WTC11 (cell line): ENCODE data around the gene SPP1. TPM values are rescaled to one million over a fixed set of nuclear protein-coding genes. Genes with fewer than 3 reads are reported as not detected.

Experiments used
- ATAC-seq: fragments of 200-7000 bp; cut with Tn5 transposase; 2 replicates; pipeline ENCODE4 v1.10.0; 2021; ENCODE audit warnings: mild to moderate bottlenecking, moderate library complexity
- CTCF ChIA-PET: fragments of 300-600 bp; sonication (Branson Sonifier 250); formaldehyde crosslinking; loops from one replicate; lab custom pipeline; 2021; ENCODE audit warnings: antibody characterized with exemption; lab: Charles Lee
- POLR2A ChIA-PET: fragments of 350-600 bp; sonication (Branson Sonifier 250); formaldehyde crosslinking; loops from one replicate; lab custom pipeline; 2021; ENCODE audit warnings: antibody characterized with exemption; lab: Charles Lee
- DNase-seq: peaks from one replicate; pipeline ENCODE4 v3.0.0; 2021; ENCODE audit warnings: low spot score
- H3K27ac Mint-ChIP-seq: 2 replicates; pipeline ENCODE4 v1.8.0; 2021; ENCODE audit warnings: mixed read lengths
- H3K27me3 Mint-ChIP-seq: 2 replicates; pipeline ENCODE4 v1.8.0; 2021; ENCODE audit warnings: low read depth, mild to moderate bottlenecking, moderate library complexity, mixed read lengths
- H3K36me3 Mint-ChIP-seq: 2 replicates; pipeline ENCODE4 v1.8.0; 2021; ENCODE audit warnings: mixed read lengths
- H3K4me1 Mint-ChIP-seq: 2 replicates; pipeline ENCODE4 v1.8.0; 2022; ENCODE audit warnings: mixed read lengths
- H3K4me3 Mint-ChIP-seq: 2 replicates; pipeline ENCODE4 v1.8.0; 2021; ENCODE audit warnings: mild to moderate bottlenecking, moderate library complexity, mixed read lengths
- H3K9me3 Mint-ChIP-seq: 2 replicates; pipeline ENCODE4 v1.8.0; 2021; ENCODE audit warnings: mixed read lengths
- ARID4B ChIP-seq: sonication (generic); formaldehyde crosslinking; IDR thresholded peaks from 2 replicates; pipeline ENCODE4 v1.8.0; 2023; ENCODE audit warnings: missing genetic modification reagents, mild to moderate bottlenecking, borderline replicate concordance
- ATF3 ChIP-seq: sonication (generic); formaldehyde crosslinking; conservative IDR thresholded peaks from 2 replicates; pipeline ENCODE4 v1.8.1; 2022; ENCODE audit warnings: mild to moderate bottlenecking, missing genetic modification reagents
- ATF6 ChIP-seq: sonication (generic); formaldehyde crosslinking; IDR thresholded peaks from 2 replicates; pipeline ENCODE4 v1.8.1; 2023; ENCODE audit warnings: mild to moderate bottlenecking, missing genetic modification reagents
- EMX1 ChIP-seq: fragments of 250-450 bp; sonication (Bioruptor Pico); IDR thresholded peaks from 2 replicates; pipeline ENCODE4 v1.8.0; 2021; ENCODE audit warnings: mild to moderate bottlenecking
- ETV6 ChIP-seq: sonication (generic); formaldehyde crosslinking; IDR thresholded peaks from 2 replicates; pipeline ENCODE4 v1.8.1; 2022; ENCODE audit warnings: mild to moderate bottlenecking, missing genetic modification reagents
- GTF2I ChIP-seq: fragments of 250-450 bp; sonication (Bioruptor Pico); conservative IDR thresholded peaks from 2 replicates; pipeline ENCODE4 v1.4.0; 2021; ENCODE audit warnings: mild to moderate bottlenecking
- JUN ChIP-seq: sonication (generic); formaldehyde crosslinking; IDR thresholded peaks from 2 replicates; pipeline ENCODE4 v1.8.0; 2023; ENCODE audit warnings: mild to moderate bottlenecking, missing genetic modification reagents
- PRRX2 ChIP-seq: fragments of 250-450 bp; sonication (Bioruptor Pico); IDR thresholded peaks from 2 replicates; pipeline ENCODE4 v1.8.0; 2021; ENCODE audit warnings: mild to moderate bottlenecking
- ZNF317 ChIP-seq: sonication (generic); formaldehyde crosslinking; IDR thresholded peaks from 2 replicates; pipeline ENCODE4 v1.8.1; 2023; ENCODE audit warnings: low read depth, mild to moderate bottlenecking, moderate library complexity, missing genetic modification reagents, borderline replicate concordance
- total RNA-seq: library from RNA; stranded (reverse); gene quantifications from 3 replicates; pipeline ENCODE4 v1.2.3, GENCODE V29; 2021
- TF ChIP-seq, protein P1 (sequence below): fragments of 250-450 bp; sonication (Bioruptor Pico); IDR thresholded peaks from 2 replicates; pipeline ENCODE4 v1.8.0; 2021; ENCODE audit warnings: mild to moderate bottlenecking
- TF ChIP-seq, protein P2 (sequence below): sonication (generic); formaldehyde crosslinking; conservative IDR thresholded peaks from 2 replicates; pipeline ENCODE4 v1.8.1; 2023; ENCODE audit warnings: mild to moderate bottlenecking, low read depth, missing genetic modification reagents, moderate library complexity
- TF ChIP-seq, protein P3 (sequence below): sonication (generic); formaldehyde crosslinking; IDR thresholded peaks from 2 replicates; pipeline ENCODE4 v1.8.0; 2022; ENCODE audit warnings: mild to moderate bottlenecking, missing genetic modification reagents

Gene SPP1
- total RNA-seq, 1 experiment from 2014 or later, result 56.6 TPM

DNA sequence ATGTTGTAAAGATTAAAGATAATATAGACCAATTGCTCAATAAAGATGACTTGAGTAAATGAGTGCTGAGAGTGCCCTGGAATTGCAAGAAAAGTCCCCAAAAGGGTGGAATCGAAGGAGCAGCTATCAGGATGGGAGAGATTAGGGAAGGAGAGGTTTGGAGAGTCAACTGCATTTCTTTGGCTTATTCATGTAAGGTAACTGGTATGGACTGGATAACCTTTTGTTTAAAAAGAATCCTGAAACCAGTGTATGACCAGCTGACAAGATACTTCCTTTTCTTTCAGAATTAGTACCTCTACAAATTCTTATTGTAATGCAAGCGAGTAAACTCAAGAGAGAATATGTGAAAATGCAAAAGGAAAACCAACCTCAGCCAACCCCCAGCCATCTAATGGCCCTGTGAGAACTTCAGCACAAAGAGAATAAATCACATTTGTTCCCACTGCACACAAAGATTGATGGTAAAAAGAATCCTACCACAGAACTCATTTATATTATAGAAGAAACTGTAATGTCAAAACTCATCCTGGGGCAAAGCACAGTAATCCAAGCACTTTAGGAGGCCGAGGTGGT, 24.5 kb upstream of the SPP1 start:
- POLR2A ChIA-PET, result no interaction called here
- TF ChIP-seq ZNF317 (CRISPR knock-in tag), result no peak
- TF ChIP-seq, protein P1, sequence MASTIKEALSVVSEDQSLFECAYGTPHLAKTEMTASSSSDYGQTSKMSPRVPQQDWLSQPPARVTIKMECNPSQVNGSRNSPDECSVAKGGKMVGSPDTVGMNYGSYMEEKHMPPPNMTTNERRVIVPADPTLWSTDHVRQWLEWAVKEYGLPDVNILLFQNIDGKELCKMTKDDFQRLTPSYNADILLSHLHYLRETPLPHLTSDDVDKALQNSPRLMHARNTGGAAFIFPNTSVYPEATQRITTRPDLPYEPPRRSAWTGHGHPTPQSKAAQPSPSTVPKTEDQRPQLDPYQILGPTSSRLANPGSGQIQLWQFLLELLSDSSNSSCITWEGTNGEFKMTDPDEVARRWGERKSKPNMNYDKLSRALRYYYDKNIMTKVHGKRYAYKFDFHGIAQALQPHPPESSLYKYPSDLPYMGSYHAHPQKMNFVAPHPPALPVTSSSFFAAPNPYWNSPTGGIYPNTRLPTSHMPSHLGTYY, result no peak
- no peak for TF ChIP-seq JUN (CRISPR knock-in tag)
- TF ChIP-seq, protein P2, sequence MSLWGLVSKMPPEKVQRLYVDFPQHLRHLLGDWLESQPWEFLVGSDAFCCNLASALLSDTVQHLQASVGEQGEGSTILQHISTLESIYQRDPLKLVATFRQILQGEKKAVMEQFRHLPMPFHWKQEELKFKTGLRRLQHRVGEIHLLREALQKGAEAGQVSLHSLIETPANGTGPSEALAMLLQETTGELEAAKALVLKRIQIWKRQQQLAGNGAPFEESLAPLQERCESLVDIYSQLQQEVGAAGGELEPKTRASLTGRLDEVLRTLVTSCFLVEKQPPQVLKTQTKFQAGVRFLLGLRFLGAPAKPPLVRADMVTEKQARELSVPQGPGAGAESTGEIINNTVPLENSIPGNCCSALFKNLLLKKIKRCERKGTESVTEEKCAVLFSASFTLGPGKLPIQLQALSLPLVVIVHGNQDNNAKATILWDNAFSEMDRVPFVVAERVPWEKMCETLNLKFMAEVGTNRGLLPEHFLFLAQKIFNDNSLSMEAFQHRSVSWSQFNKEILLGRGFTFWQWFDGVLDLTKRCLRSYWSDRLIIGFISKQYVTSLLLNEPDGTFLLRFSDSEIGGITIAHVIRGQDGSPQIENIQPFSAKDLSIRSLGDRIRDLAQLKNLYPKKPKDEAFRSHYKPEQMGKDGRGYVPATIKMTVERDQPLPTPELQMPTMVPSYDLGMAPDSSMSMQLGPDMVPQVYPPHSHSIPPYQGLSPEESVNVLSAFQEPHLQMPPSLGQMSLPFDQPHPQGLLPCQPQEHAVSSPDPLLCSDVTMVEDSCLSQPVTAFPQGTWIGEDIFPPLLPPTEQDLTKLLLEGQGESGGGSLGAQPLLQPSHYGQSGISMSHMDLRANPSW (CRISPR knock-in tag), result no peak
- no peak for TF ChIP-seq PRRX2 (CRISPR knock-in tag)
- no peak for TF ChIP-seq EMX1 (CRISPR knock-in tag)
- TF ChIP-seq ATF3 (CRISPR knock-in tag), result no peak
- no peak for TF ChIP-seq ATF6 (CRISPR knock-in tag)
- TF ChIP-seq, protein P3, sequence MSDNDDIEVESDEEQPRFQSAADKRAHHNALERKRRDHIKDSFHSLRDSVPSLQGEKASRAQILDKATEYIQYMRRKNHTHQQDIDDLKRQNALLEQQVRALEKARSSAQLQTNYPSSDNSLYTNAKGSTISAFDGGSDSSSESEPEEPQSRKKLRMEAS, result no peak
- no peak for TF ChIP-seq ETV6
- DNase-seq (no peak), ATAC-seq (peak; percentile 31; the same call in 1 of the 2 replicates)
- Mint-ChIP-seq H3K27me3 (no peaks in the 10 kb centered on the region; the same call in 1 of the 2 replicates), H3K9me3 (no peaks in the 10 kb centered on the region), H3K36me3 (no peaks in the 10 kb centered on the region), H3K4me1 (peaks cover 36% of the 10 kb centered on the region), H3K27ac (peak overlapping the region; percentile 28), H3K4me3 (no peak overlapping the region)
- CTCF ChIA-PET, result interaction anchor here (0.8 to 1.2 kb wide), 2 partner anchors 16 to 23 kb away, joined by 3 to 4 read pairs; no protein-coding TSS in a partner anchor

DNA sequence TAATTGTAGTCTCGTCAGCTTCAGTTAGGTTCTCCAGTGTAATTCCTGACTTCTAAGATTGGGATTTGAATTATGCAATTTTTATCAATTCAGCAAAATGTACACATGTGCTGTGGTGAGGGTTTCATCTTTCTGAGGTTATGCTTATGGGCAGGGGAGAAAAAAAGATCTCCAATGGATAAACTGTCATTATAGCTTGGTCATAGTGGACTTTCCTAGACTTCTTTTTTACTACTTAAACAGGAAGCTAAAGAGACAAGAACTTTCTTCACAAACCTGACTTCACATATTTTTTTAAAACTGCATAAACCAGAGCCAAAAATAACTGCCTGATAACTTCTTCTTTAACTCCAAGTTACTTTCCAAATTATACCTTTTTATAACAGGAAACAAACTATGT, 21.7 kb upstream of the SPP1 start:
- DNase-seq, result no peak

More for the DNA sequence above, 21.7 kb upstream of the SPP1 start:
- Mint-ChIP-seq H3K4me1 (peaks cover 42% of the 10 kb centered on the region), H3K4me3 (no peak overlapping the region), H3K27ac (no peak overlapping the region), H3K9me3 (no peaks in the 10 kb centered on the region), H3K36me3 (no peaks in the 10 kb centered on the region), H3K27me3 (no peaks in the 10 kb centered on the region; the same call in 1 of the 2 replicates)
- TF ChIP-seq GTF2I (no peak), ARID4B (no peak)
- ChIA-PET CTCF (interaction anchor here (1.5 kb wide), 1 partner anchor 20 kb away, joined by 4 read pairs; no protein-coding TSS in a partner anchor), POLR2A (no interaction called here)
- ATAC-seq, result no peak
